ENCODE measurements around the gene SYCE1.
"Not testable (repeated sequence)": the region's sequence is repeated elsewhere in the genome, so short reads cannot be mapped to it uniquely, and the experiment has no call there.

Gene SYCE1

GRCh38 chr10:133565441-133566294 lies at the start of gene SYCE1:
Gene SYCE1 (minus strand): TSS chr10:133565583. CDS start chr10:133565529, 54 bp downstream.
- peak; percentile 13 for DNase-seq

DNA sequence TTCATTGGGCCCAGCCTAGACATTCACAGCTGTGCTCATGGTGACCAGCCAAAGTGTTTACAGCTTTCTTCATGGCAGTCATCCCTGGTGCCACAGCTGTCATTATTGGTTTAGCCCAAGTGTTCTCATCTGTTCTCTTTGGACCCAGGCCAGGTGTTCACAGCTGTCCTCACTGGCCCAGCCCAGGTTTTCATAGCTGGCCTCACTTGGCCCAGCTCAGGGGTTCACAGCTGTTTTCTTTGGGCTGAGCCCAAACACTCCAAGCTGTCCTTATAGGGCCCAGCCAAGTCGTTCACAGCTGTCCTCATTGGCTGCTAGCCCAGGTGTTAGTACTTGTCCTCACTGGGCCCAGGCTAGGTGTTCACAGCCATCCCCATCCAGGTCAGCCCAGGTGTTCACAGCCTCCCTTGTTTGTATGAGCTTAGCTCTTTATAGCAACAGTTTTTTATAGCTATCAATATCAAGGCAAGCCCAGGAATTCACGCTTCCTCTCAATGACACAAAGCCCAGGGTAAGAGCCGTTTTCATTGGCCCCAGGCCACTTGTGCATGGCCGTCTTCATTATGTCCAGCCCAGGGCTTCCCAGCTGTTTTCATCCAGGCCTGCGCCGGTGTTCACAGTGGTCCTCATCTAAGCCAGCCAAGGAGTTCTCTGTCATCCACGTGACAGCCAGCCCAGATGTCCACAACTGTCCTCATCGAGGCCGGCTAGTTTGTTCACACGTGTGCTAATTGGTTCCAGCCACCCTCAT lies 49.6 kb upstream of the SYCE1 start:
- no peak for DNase-seq

GRCh38 chr10:133613699-133614098 lies 48.3 kb upstream of the SYCE1 start:
- no peak for DNase-seq

- no peak for DNase-seq
Observed at GRCh38 chr10:133611079-133611478, 45.7 kb upstream of the SYCE1 start.

DNA sequence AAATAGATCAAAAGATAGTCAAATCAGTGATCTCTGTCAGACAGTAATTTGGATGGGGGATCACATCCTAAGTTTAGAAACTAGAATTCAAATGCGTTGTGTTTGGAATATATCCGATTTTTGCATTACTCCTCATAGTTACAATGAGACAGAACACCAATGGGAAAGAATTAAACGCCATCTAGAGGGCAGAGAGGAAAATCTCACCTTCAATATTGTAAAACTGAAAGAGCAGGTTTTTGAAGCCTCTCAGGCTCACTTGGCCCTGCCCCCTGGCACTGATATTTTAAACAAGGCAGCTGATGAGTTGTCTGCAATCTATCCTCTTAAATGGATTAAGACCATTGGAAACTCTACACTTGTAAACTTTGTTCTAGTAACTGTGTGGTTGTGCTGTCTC lies 43.5 kb upstream of the SYCE1 start:
- no peak for DNase-seq

DNA sequence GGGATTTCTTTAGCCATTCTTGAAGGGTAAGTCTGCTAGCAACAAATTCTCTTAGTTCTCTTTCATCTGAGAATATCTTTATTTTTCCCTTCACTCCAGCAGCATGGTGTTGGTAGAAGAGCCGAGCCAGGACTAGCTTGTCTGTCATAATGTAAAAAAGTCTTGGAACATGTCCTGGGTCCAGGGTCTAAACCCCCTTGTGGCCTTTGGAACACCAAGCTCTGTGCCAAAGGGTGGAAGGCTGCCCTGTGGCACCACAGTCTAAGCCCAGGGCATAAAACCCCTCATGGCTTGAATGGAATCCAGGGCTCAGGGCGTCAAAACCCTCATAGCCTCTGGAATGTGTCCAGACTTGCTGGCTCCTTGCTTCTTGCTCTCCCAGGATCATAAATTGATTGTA lies 38.1 kb upstream of the SYCE1 start:
- DNase-seq: not testable (repeated sequence)

DNA sequence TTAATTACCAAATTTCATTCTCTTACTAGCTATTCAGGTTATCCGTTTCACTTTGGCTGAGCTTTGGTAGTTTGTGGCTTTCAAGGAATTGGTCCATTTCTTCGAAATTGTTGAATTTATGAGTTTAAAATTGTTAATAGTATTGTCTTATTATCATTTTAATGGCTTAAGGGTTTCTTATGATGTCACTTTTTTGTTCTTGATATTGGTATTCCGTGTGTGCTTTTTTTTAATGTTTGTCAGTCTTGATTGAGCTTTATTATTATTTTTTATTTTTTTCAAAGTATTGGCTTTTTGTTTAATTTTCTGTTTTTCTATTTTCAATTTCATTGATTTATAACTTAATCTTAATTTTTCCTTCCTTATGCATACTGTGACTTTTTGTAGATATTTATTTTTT lies 35.3 kb upstream of the SYCE1 start:
- no peak for DNase-seq

GRCh38 chr10:133599869-133600268 lies 34.5 kb upstream of the SYCE1 start:
- DNase-seq: not testable (repeated sequence)

DNA sequence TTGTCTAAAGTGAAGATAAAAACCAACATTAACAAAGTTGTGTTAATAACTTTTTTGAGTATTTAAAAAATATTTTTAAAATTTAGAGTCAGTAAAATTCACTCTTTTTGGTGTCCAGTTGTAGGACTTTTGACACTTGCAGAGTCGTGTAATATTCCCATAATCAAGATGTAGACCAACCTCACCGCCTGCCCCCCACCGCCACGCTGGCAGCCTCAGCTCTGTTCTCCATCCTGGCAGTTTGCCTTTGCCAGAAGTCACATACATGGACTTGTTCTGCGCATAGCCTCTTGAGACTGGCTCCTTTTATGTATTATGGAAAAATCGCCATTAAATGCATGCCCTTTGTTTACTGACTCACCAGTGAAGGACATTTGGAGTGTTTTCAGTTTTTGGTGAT lies 27.3 kb upstream of the SYCE1 start:
- DNase-seq: no peak

GRCh38 chr10:133590970-133591359 lies 25.6 kb upstream of the SYCE1 start:
- DNase-seq: no peak

DNA sequence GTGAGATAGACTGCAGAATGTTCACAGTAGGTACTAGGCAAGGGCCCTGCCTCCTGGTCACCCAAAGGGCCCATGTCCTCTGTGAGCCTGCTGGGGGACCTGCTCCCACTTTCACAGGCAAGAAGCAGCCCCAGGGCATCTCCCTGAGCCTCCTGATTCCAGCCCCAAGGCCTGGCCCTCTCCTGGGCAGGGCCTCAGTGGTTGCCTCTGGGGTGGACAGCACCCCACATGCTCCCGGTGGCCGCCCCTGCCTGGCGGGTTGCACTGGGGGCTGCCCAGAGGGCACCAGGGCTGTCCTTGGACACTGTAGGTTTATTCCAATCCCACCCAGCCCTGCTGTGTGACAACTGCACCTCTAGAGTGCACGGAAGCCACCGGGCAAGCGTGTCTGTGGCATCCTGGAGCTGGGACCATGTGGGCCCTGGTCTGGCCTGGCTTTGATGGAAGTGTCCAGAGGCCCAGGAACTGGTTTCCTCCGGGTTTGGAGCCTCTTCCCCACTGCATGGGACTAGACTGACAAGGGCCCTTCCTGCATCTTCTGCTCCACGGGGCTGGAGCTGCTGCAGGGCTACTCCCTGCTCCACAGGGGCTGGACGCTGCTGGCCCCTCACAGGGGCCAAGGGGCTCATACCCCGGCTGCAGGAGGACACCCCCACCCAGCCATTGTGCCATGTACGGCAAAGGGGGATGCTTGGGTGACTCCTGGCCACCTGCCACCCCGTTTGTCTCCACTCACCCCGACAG lies 25.0 kb upstream of the SYCE1 start:
- DNase-seq: no peak

DNA sequence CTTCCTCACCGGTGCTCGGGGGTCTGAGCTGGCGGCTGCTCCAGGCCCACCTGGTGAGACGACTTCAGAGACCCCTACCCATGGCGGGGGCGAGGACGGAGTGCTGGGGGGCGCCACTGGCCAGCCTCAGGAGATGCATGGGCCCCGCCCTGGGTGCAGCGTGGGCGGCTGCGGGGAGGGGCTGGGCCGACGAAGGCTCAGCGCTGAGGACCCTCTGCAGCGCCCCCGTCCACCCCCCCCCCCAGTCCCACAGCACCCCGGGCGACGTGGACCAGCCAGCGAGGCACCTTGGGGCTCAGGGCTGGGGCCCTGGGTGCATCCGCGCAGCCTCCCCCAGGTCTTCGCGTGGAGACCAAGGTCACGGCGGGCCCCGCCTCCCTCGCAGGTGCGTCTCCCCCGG lies 11.7 kb upstream of the SYCE1 start:
- DNase-seq: not testable (repeated sequence)

- not testable (repeated sequence) for DNase-seq
Observed at GRCh38 chr10:133573460-133573859, 8.1 kb upstream of the SYCE1 start.

DNA sequence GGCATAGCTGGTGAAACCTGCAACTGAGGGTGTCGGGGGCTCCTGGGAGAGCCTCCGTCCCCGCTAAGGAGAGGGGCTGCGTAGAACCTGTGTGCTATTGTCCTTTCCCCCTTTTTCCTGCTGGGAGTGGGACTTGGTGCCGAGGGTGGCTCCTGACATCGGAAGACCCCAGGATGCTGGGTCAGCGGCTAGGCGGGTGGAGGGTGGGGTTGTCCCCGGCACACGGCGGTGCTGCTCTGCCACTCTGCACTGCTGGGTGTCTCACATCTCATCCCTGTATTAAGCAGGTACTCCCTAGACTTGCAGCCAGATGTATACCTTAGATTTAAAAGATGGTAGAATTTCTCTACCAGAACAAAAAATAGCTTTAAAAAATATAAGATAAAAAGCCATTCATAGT lies 6.7 kb upstream of the SYCE1 start:
- DNase-seq: not testable (repeated sequence)

DNA sequence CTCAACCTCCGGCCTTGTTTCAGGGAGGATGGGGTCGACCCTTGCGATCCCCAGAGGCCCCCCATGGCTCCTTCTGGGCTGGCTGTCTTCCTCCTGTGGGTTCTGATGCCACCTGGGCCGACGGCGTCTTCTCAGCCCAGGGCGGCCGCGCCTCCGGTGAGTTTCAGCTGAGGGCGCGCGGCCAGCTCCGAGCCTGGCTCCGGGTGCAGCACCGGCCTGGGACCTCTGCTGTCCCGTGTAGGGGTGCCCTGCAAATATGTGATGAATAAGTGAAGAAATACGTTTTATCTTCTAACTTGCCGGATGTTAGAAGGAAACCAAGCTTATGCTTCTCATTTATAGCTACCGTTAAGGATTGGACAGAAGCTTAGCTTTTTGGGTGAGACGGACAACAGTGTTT lies 4.4 kb upstream of the SYCE1 start:
- DNase-seq: not testable (repeated sequence)

DNA sequence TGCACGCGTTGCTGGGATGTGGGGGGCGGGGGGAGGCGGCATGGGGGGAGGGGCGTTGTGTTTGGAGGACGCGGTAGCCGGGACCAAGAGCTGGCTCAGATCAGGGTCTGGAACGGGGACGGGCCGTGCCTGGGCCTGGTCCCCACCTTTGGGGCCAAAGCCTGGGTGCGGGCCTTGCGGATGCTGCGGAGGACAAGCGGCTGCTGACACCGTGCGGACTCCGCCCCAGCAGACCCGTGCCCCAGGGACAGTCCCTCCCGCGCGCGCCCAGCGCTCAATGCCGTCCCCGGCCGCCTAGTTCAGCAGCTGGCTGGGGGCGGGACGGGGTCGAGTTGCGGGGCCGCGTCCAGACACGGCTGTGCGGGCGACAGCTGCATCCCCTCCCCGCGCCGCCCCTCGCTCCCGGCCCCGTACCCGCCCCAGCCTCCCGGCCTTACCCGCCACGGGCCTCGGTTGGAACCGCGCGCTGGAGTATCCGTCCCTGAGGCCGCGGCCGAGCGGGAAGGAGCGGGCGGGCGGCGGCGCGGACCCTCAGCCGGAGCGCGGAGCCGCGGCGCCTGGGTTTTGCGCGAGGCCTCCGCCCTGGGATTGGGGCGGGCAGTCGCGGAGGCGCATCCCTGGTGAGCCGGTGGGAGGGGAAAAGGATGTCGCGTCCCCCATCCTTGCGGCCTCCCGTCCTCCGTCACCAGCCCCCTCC lies 3.6 kb upstream of the SYCE1 start:
- not testable (repeated sequence) for DNase-seq

- no peak for DNase-seq
Observed at GRCh38 chr10:133568287-133568614, 2.9 kb upstream of the SYCE1 start.

DNA sequence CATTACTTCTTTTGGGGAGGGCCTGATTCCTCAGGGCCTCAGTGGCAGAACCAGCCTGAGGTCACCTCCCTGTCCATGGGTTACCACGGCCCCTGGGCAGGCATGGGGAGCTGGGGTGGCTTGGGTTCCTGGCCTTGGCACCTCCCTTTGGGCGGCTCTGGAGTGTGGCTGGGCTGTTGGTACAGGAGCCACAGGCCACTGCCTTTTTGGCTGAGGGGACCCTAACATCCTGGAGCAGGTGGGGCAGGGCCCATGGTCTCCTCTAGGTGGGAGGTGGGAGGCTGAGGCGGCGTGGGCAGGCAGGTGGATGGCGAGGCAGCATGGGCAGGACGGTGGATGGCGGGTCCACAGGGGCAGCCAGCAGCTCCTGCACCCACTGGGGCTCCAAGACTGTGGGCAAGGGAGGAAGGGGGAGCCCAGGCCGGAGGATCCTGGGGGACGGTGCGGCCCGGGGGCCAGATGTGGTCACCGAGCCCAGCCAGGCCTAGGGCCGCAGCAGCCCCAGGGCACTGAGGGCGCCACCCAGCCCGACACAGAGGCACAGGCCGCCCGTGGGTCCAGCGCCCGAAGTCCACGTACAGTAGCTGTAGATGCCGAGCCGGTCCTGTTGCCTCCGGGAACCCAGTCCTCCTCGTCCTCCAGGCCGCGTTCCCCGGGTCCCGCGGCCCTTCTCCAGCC lies 2.4 kb upstream of the SYCE1 start:
- no peak for DNase-seq

DNA sequence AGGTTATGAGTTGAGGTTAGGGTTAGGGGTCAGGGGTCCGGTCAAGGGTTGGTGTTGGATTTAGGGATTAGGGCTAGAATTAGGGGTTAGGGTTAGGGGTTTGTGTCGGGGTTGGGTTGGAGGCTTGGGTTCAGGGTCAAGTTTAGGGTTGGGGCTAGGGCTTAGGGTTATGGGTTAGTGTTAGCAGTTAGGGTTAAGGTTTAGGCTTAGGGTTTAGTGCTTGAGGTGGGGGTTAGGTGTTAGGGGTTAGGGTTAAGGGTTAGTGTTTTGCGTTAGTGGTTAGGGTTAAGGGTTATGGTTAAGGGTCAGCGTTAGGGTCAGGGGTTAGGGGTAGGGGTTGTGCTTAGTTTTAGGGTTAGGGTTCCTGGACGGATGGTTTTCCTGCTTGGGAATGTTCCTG lies 1.7 kb upstream of the SYCE1 start:
- no peak for DNase-seq

DNA sequence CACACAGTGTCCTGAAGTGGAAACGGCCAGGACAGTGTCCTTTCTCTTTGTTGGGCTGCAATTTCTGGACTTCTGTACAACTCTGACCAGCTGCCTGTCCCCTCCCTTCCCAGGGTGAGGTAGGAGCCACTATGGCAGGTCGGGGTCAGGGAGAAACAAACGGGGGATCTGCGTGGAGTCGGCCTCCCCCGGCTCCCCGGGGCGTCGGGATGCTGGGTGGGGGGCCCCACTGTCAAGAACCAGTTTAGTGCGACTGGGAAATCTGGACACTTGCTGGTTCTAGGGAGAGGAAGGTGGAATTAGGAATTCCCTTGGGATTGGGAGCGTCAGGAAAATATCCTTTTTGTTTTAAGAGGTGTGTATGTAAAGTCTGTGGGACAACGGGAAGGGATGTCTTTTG lies 567 bp downstream of the SYCE1 start:
- no peak for DNase-seq

DNA sequence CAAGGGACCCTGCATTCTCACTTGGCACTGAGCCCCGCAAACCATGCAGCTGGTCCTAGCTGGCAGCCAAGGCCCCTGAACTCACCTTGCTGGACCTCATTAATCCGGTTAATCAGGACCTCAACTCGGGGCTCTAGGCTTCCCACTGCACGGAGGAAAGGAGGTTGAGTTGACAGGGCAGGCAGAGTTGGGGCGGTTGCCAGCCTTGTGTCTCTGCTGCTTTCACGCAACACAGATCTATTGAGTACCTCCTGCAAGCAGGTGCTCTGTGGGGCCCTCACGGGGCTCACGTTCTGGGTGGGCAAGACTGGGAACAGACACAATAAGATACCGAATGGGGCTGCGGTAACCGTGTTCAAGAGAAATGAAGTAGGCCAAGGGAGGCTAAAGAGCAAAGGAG lies 6.2 kb downstream of the SYCE1 start:
- no peak for DNase-seq

- DNase-seq: no peak
Observed at GRCh38 chr10:133557381-133557780, 8.0 kb downstream of the SYCE1 start.

Measured in stimulated activated CD4-positive, alpha-beta T cell treated with anti-CD3 and anti-CD28 coated beads, Interleukin-1b, Interleukin-23, amount 100 ng/mL, for 48 hours (primary cell).